Activated naive CD8-positive, alpha-beta T cell treated with anti-CD3 and anti-CD28 coated beads for 36 hours (primary cell): ENCODE data around the gene PPP2R2C. TPM values are rescaled to one million over a fixed set of nuclear protein-coding genes. Genes with fewer than 3 reads are reported as not detected.

Source experiments
- DNase-seq: peaks from one replicate; pipeline ENCODE4 v3.0.0; 2021
- H3K27ac Mint-ChIP-seq: one replicate; pipeline ENCODE4 v1.8.0; 2022; ENCODE audit warnings: mild to moderate bottlenecking, moderate library complexity, mixed read lengths
- H3K27me3 Mint-ChIP-seq: one replicate; pipeline ENCODE4 v1.8.0; 2022; ENCODE audit warnings: mild to moderate bottlenecking, mixed read lengths
- H3K36me3 Mint-ChIP-seq: one replicate; pipeline ENCODE4 v1.8.0; 2021; ENCODE audit warnings: mild to moderate bottlenecking, mixed read lengths
- H3K4me1 Mint-ChIP-seq: one replicate; pipeline ENCODE4 v1.8.0; 2021; ENCODE audit warnings: mixed read lengths
- H3K4me3 Mint-ChIP-seq: one replicate; pipeline ENCODE4 v1.8.0; 2022; ENCODE audit warnings: mild to moderate bottlenecking, moderate library complexity, mixed read lengths
- H3K9me3 Mint-ChIP-seq: one replicate; pipeline ENCODE4 v1.8.0; 2022; ENCODE audit warnings: mixed read lengths
- total RNA-seq, 2 experiments: library from RNA; stranded (reverse); gene quantifications; one replicate each; pipeline ENCODE4 v1.2.3, GENCODE V29; 2021

PPP2R2C gene
- total RNA-seq, 2 experiments from 2014 or later, result not detected

DNA sequence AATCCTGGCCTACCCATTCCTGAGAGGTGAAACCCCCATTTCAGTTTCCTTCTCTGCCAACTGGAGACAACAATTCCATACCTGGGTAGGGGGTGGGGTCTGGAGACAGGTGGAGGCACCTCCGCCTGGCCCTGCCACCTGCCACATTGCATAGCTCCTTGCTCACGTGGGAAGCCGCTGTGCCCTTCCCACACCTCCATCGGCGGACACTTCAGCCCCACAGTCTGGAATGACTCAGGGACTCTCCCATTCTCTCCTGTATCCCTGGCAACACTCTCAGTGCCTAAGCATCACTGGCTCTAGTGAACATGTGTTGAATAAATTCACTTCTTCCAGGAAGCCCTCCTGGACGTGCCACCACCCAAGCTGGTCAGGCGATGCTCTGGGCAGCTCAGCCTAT is 21.7 kb downstream of the PPP2R2C start:
- Mint-ChIP-seq H3K4me3 (no peak overlapping the region), H3K36me3 (no peaks in the 10 kb centered on the region)
- no peak for DNase-seq

GRCh38 chr4:6449746-6450369 is 22.6 kb downstream of the PPP2R2C start:
- Mint-ChIP-seq H3K4me3 (no peak overlapping the region), H3K4me1 (no peaks in the 10 kb centered on the region), H3K36me3 (no peaks in the 10 kb centered on the region), H3K27ac (no peak overlapping the region), H3K27me3 (peaks cover 7% of the 10 kb centered on the region), H3K9me3 (no peaks in the 10 kb centered on the region)
- DNase-seq, result no peak

More for the DNA sequence above, 21.7 kb downstream of the PPP2R2C start:
- H3K4me1 Mint-ChIP-seq, result no peaks in the 10 kb centered on the region
- no peaks in the 10 kb centered on the region for H3K9me3 Mint-ChIP-seq
- H3K27ac Mint-ChIP-seq, result no peak overlapping the region
- H3K27me3 Mint-ChIP-seq, result peaks cover 7% of the 10 kb centered on the region

DNA sequence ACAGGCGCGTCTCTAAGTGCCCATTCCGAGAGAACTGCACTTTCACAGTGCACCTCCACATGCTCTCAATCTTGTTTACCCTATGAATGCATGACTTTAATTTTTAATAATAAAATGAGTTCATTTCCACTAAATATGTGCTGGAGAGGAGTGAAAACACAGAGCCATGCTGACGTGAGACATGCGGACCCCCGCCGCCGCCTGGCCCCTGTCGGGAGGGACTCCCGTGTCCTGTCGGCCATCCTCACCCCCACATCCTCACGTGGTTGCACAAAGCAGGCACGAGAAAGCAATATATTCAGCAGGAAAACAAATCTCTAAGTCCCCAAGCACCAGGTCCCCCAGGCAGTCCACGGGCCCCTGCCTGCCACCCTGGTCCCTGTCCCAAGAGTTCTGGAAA is 23.1 kb downstream of the PPP2R2C start:
- Mint-ChIP-seq H3K36me3 (no peaks in the 10 kb centered on the region), H3K27ac (no peak overlapping the region), H3K4me3 (no peak overlapping the region), H3K9me3 (no peaks in the 10 kb centered on the region), H3K4me1 (no peaks in the 10 kb centered on the region), H3K27me3 (peaks cover 7% of the 10 kb centered on the region)
- no peak for DNase-seq

- Mint-ChIP-seq H3K27me3 (peaks cover 7% of the 10 kb centered on the region), H3K4me3 (no peak overlapping the region), H3K4me1 (no peaks in the 10 kb centered on the region), H3K36me3 (no peaks in the 10 kb centered on the region), H3K27ac (no peak overlapping the region), H3K9me3 (no peaks in the 10 kb centered on the region)
- DNase-seq, result no peak
These were observed 23.8 kb downstream of the PPP2R2C start for GRCh38 chr4:6448476-6449170.

DNA sequence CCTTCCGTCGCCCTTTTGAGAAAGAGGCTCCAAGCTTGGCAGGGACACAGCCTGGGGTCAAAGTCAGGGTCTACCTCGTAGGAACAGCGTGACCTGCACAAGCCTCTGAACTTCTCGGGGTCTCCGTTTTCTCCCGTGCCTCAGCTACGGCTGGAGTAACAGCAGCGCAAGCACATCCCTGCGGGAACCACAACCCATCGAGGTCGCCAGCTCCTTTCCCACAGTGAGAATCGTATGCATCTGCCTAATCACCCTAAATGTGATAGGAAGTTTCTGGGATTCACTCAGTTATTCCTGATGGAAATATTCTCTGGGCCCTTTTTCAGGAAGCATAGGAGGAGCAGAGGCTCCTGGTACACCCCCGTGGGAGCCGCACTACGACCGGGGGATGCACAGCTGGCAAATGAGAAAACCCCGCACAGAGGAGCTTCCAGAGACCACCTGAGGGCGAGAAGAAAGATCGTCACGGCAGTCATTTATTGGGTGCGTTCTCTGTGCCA is 24.7 kb downstream of the PPP2R2C start:
- no peaks in the 10 kb centered on the region for H3K4me1 Mint-ChIP-seq
- no peak for DNase-seq
- H3K4me3 Mint-ChIP-seq, result no peak overlapping the region
- peaks cover 7% of the 10 kb centered on the region for H3K27me3 Mint-ChIP-seq
- H3K9me3 Mint-ChIP-seq, result no peaks in the 10 kb centered on the region
- H3K27ac Mint-ChIP-seq, result no peak overlapping the region
- H3K36me3 Mint-ChIP-seq, result no peaks in the 10 kb centered on the region

GRCh38 chr4:6446538-6447451 is 25.6 kb downstream of the PPP2R2C start:
- Mint-ChIP-seq H3K4me1 (no peaks in the 10 kb centered on the region), H3K4me3 (no peak overlapping the region), H3K36me3 (no peaks in the 10 kb centered on the region), H3K27ac (no peak overlapping the region), H3K27me3 (peaks cover 7% of the 10 kb centered on the region), H3K9me3 (no peaks in the 10 kb centered on the region)
- no peak for DNase-seq

- no peak overlapping the region for H3K27ac Mint-ChIP-seq
- H3K27me3 Mint-ChIP-seq, result peaks cover 10% of the 10 kb centered on the region
- H3K4me3 Mint-ChIP-seq, result no peak overlapping the region
- H3K4me1 Mint-ChIP-seq, result no peaks in the 10 kb centered on the region
- H3K9me3 Mint-ChIP-seq, result no peaks in the 10 kb centered on the region
- no peaks in the 10 kb centered on the region for H3K36me3 Mint-ChIP-seq
- no peak for DNase-seq
These were observed 26.3 kb downstream of the PPP2R2C start for GRCh38 chr4:6446130-6446482.

- Mint-ChIP-seq H3K4me3 (no peak overlapping the region), H3K9me3 (no peaks in the 10 kb centered on the region), H3K27me3 (peaks cover 10% of the 10 kb centered on the region), H3K36me3 (no peaks in the 10 kb centered on the region), H3K4me1 (no peaks in the 10 kb centered on the region), H3K27ac (no peak overlapping the region)
- DNase-seq, result no peak
These were observed 26.8 kb downstream of the PPP2R2C start for GRCh38 chr4:6445403-6446129.

GRCh38 chr4:6444582-6444981 is 27.8 kb downstream of the PPP2R2C start:
- DNase-seq, result no peak
- no peaks in the 10 kb centered on the region for H3K36me3 Mint-ChIP-seq
- no peak overlapping the region for H3K27ac Mint-ChIP-seq
- H3K27me3 Mint-ChIP-seq, result peaks cover 10% of the 10 kb centered on the region
- H3K9me3 Mint-ChIP-seq, result no peaks in the 10 kb centered on the region
- H3K4me1 Mint-ChIP-seq, result no peaks in the 10 kb centered on the region
- H3K4me3 Mint-ChIP-seq, result no peak overlapping the region

GRCh38 chr4:6443035-6444023 is 29.1 kb downstream of the PPP2R2C start:
- Mint-ChIP-seq H3K4me1 (no peaks in the 10 kb centered on the region), H3K36me3 (no peaks in the 10 kb centered on the region), H3K4me3 (no peak overlapping the region), H3K27me3 (peaks cover 10% of the 10 kb centered on the region), H3K27ac (no peak overlapping the region), H3K9me3 (no peaks in the 10 kb centered on the region)
- no peak for DNase-seq

DNA sequence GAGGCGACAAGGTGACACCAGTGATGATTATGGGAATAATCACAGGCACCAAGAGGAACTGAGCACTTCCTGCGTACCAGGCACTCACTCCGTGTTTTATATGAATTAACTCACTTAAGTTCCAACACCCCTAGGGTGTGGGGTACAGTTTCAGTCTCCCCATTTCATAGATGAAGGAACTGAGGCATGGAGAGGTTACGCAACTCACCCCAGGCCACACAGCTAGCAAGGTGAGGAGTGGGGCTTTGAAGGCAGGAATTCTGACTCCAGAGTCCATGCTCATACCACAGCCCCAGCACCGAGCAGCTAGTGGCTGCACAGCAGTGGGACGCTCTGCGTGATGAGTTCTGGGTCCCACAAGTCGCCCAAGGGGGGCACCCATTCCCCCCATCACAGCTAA is 29.9 kb downstream of the PPP2R2C start:
- no peak for DNase-seq
- H3K36me3 Mint-ChIP-seq, result no peaks in the 10 kb centered on the region
- H3K27ac Mint-ChIP-seq, result no peak overlapping the region
- H3K4me3 Mint-ChIP-seq, result no peak overlapping the region
- H3K9me3 Mint-ChIP-seq, result no peaks in the 10 kb centered on the region
- H3K4me1 Mint-ChIP-seq, result no peaks in the 10 kb centered on the region
- H3K27me3 Mint-ChIP-seq, result peaks cover 8% of the 10 kb centered on the region

DNA sequence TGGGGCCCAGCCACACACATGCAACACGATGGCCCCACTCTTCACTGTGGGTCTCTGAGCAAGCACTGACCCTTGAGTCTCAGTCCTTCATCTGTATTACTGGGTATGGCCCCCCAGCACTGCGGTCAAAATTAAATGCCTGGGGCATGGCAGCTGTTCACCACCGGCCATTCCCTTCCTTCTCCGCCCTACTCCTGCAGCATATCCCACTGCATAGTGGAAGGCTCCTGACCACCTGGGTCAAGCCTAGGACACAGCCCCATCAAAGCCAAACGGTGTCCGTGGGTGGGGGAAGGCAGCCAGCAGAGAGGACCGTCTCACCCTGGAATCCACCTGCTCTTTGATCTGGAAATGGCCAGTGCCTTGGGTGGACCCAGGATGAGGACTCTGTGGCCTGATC is 30.7 kb downstream of the PPP2R2C start:
- peaks cover 6% of the 10 kb centered on the region for H3K27me3 Mint-ChIP-seq
- DNase-seq, result no peak
- H3K27ac Mint-ChIP-seq, result no peak overlapping the region
- no peaks in the 10 kb centered on the region for H3K4me1 Mint-ChIP-seq
- H3K4me3 Mint-ChIP-seq, result no peak overlapping the region
- no peaks in the 10 kb centered on the region for H3K9me3 Mint-ChIP-seq
- no peaks in the 10 kb centered on the region for H3K36me3 Mint-ChIP-seq

GRCh38 chr4:6441202-6441582 is 31.2 kb downstream of the PPP2R2C start:
- no peak overlapping the region for H3K4me3 Mint-ChIP-seq
- H3K9me3 Mint-ChIP-seq, result no peaks in the 10 kb centered on the region
- DNase-seq, result no peak
- no peaks in the 10 kb centered on the region for H3K4me1 Mint-ChIP-seq
- H3K27ac Mint-ChIP-seq, result no peak overlapping the region
- H3K36me3 Mint-ChIP-seq, result no peaks in the 10 kb centered on the region
- H3K27me3 Mint-ChIP-seq, result peaks cover 4% of the 10 kb centered on the region
